Measurements from ENCODE around the gene SPARC.

The SPARC gene

GRCh38 chr5:151647320-151647861 is 39.3 kb downstream of the SPARC start:
- no peak for ATAC-seq
- TF ChIP-seq ESRRG (CRISPR knock-in tag; IDR thresholded peaks at IDR 0.05) (no peak), ZFP3 (CRISPR knock-in tag; IDR thresholded peaks at IDR 0.05) (no peak), ZNF8 (CRISPR knock-in tag; IDR thresholded peaks at IDR 0.05) (no peak), ARNTL (CRISPR knock-in tag; IDR thresholded peaks at IDR 0.05; ENCODE audit: borderline replicate concordance, low read depth) (no peak)

GRCh38 chr5:151646334-151646733 is 40.4 kb downstream of the SPARC start:
- ATAC-seq = no peak
- TF ChIP-seq ZFP3 (CRISPR knock-in tag; IDR thresholded peaks at IDR 0.05) (no peak), RARB (CRISPR knock-in tag; IDR thresholded peaks at IDR 0.05) (no peak), CSRNP3 (CRISPR knock-in tag; IDR thresholded peaks at IDR 0.05) (no peak), ZNF8 (CRISPR knock-in tag; IDR thresholded peaks at IDR 0.05) (no peak), PPARA (CRISPR knock-in tag; IDR thresholded peaks at IDR 0.05; ENCODE audit: borderline replicate concordance) (no peak), SNAI2 (CRISPR knock-in tag; IDR thresholded peaks at IDR 0.05) (no peak), ISL1 (CRISPR knock-in tag; IDR thresholded peaks at IDR 0.05) (no peak), ZC3H10 (CRISPR knock-in tag; IDR thresholded peaks at IDR 0.05) (no peak), BACH2 (CRISPR knock-in tag; IDR thresholded peaks at IDR 0.05; ENCODE audit: borderline replicate concordance) (no peak), TSHZ2 (CRISPR knock-in tag; IDR thresholded peaks at IDR 0.05) (no peak), TOX (CRISPR knock-in tag; IDR thresholded peaks at IDR 0.05; ENCODE audit: borderline replicate concordance) (no peak), POU6F1 (CRISPR knock-in tag; IDR thresholded peaks at IDR 0.05; ENCODE audit: borderline replicate concordance, low read depth) (no peak), ZNF565 (CRISPR knock-in tag; conservative IDR thresholded peaks at IDR 0.05; ENCODE audit: low read depth) (no peak), CREB5 (CRISPR knock-in tag; IDR thresholded peaks at IDR 0.05; ENCODE audit: low read depth) (no peak), ZNF70 (CRISPR knock-in tag; IDR thresholded peaks at IDR 0.05) (no peak), ZFP30 (CRISPR knock-in tag; IDR thresholded peaks at IDR 0.05) (no peak), PATZ1 (CRISPR knock-in tag; IDR thresholded peaks at IDR 0.05; ENCODE audit: borderline replicate concordance) (no peak), ESRRG (CRISPR knock-in tag; IDR thresholded peaks at IDR 0.05) (no peak)

- no peak for TF ChIP-seq GLIS3 (CRISPR knock-in tag; IDR thresholded peaks at IDR 0.05)
- TF ChIP-seq ZFP3 (CRISPR knock-in tag; IDR thresholded peaks at IDR 0.05) = no peak
- TF ChIP-seq OSR1 (CRISPR knock-in tag; IDR thresholded peaks at IDR 0.05) = no peak
- no peak for TF ChIP-seq SNAI2 (CRISPR knock-in tag; IDR thresholded peaks at IDR 0.05)
- TF ChIP-seq ZC3H10 (CRISPR knock-in tag; IDR thresholded peaks at IDR 0.05) = no peak
- no peak for TF ChIP-seq ARNTL (CRISPR knock-in tag; IDR thresholded peaks at IDR 0.05; ENCODE audit: borderline replicate concordance, low read depth)
- TF ChIP-seq CSDC2 (CRISPR knock-in tag; IDR thresholded peaks at IDR 0.05) = no peak
- TF ChIP-seq ESRRG (CRISPR knock-in tag; IDR thresholded peaks at IDR 0.05) = no peak
- no peak for ATAC-seq
These were observed 43.3 kb downstream of the SPARC start for GRCh38 chr5:151643388-151643787.
